Pancreas (tissue), 8 donors: ENCODE data around the gene ZNF530. TPM values are rescaled to one million over a fixed set of nuclear protein-coding genes. Genes with fewer than 3 reads are reported as not detected.

Experiments used
- polyA plus RNA-seq, 2 donors: library from polyadenylated mRNA; stranded (reverse); fragments of 200-250 nt; gene quantifications; one replicate each; pipeline ENCODE4 v1.2.3, GENCODE V29; 2013
- total RNA-seq, 6 donors: library from RNA; stranded (reverse); fragmentation: NEBNext Ultra II Directional in 4 of 6; extraction: Animal tissue kit (Norgen Biotek cat#: 25700) in 4 of 6; gene quantifications; one replicate each; pipeline versions ENCODE4 v1.2.1 to v1.2.4, GENCODE V29; 2021 to 2023
- donor health status: healthy with polysubstance abuse.
- donor health status: DM: no; HTN: no; CAD: no; lungs with moderate emphysema.
- donor health status: DM: no; HTN: no; CAD: no.
- donor health status: Bipolar disorder and iron deficiency.
- donor health status: DM: yes; HTN: yes; CAD: no.
- donor health status: DM: no; HTN: no; CAD: no.
- donor health status: DM: no; HTN: no; CAD: no.
- donor health status: DM: yes; HTN: yes; CAD: no.

ZNF530 gene
- total and polyA plus RNA-seq, 8 donors, result 0.76 to 2.3 (median 1.1) TPM

Other genes with a start within 250 kb of the ZNF530 start
- 1 to 10 TPM; 1.9 to 4.6 (median 2.5) TPM for gene ZNF304, start 248.6 kb upstream of the ZNF530 start, total RNA-seq
- 1 to 10 TPM; 1.1 to 3.3 TPM for gene ZNF304, start 248.6 kb upstream of the ZNF530 start, polyA plus RNA-seq
- gene TRAPPC2B, start 236.3 kb upstream of the ZNF530 start, total RNA-seq, result 1 to 10 TPM; 2.1 to 3.2 (median 2.5) TPM
- 10 to 100 TPM in 1 of 2 donors, 1 to 10 TPM in 1; 9.3 to 14.7 TPM for gene TRAPPC2B, start 236.3 kb upstream of the ZNF530 start, polyA plus RNA-seq
- 1 to 10 TPM in 5 of 6 donors, under 1 TPM in 1; 0.60 to 1.4 (median 1.1) TPM for gene ZNF547, start 236.3 kb upstream of the ZNF530 start, total RNA-seq
- 1 to 10 TPM; 1.3 to 4.1 TPM for gene ZNF547, start 236.3 kb upstream of the ZNF530 start, polyA plus RNA-seq
- gene ZNF548, start 210.0 kb upstream of the ZNF530 start, total RNA-seq, result 1 to 10 TPM; 3.5 to 8.7 (median 5.1) TPM
- 1 to 10 TPM; 3.7 to 5.2 TPM for gene ZNF548, start 210.0 kb upstream of the ZNF530 start, polyA plus RNA-seq
- 1 to 10 TPM; 3.7 to 6.8 (median 4.7) TPM for gene ZNF17, start 188.7 kb upstream of the ZNF530 start, total RNA-seq
- gene ZNF17, start 188.7 kb upstream of the ZNF530 start, polyA plus RNA-seq, result 1 to 10 TPM; 2.3 to 2.7 TPM
- 1 to 10 TPM; 4.2 to 7.2 (median 5.2) TPM for gene ZNF749, start 164.6 kb upstream of the ZNF530 start, total RNA-seq
- gene ZNF749, start 164.6 kb upstream of the ZNF530 start, polyA plus RNA-seq, result 1 to 10 TPM; 2.1 to 4.5 TPM
- gene VN1R1, start 142.7 kb upstream of the ZNF530 start, total RNA-seq, result under 1 TPM; 0.12 to 0.32 (median 0.27) TPM
- gene VN1R1, start 142.7 kb upstream of the ZNF530 start, polyA plus RNA-seq, result under 1 TPM; 0.11 to 0.80 TPM
- 1 to 10 TPM; 2.3 to 8.9 (median 4.1) TPM for gene ZNF772, start 122.3 kb upstream of the ZNF530 start, total RNA-seq
- gene ZNF772, start 122.3 kb upstream of the ZNF530 start, polyA plus RNA-seq, result 1 to 10 TPM; 1.3 to 2.0 TPM
- 1 to 10 TPM; 1.7 to 4.4 (median 3.0) TPM for gene ZNF419, start 112.1 kb upstream of the ZNF530 start, total RNA-seq
- gene ZNF419, start 112.1 kb upstream of the ZNF530 start, polyA plus RNA-seq, result 1 to 10 TPM; 3.5 to 7.6 TPM
- gene ZNF773, start 99.9 kb upstream of the ZNF530 start, total RNA-seq, result 1 to 10 TPM; 2.6 to 4.0 (median 3.2) TPM
- gene ZNF773, start 99.9 kb upstream of the ZNF530 start, polyA plus RNA-seq, result 1 to 10 TPM in 1 of 2 donors, under 1 TPM in 1; 0.99 to 3.6 TPM
- 1 to 10 TPM; 1.2 to 3.5 (median 1.9) TPM for gene ZNF549, start 72.5 kb upstream of the ZNF530 start, total RNA-seq
- 1 to 10 TPM; 1.5 to 2.9 TPM for gene ZNF549, start 72.5 kb upstream of the ZNF530 start, polyA plus RNA-seq
- 1 to 10 TPM; 2.1 to 6.8 (median 3.4) TPM for gene ZNF550, start 40.0 kb upstream of the ZNF530 start, total RNA-seq
- gene ZNF550, start 40.0 kb upstream of the ZNF530 start, polyA plus RNA-seq, result 1 to 10 TPM; 2.1 to 2.8 TPM
- 1 to 10 TPM; 1.3 to 2.7 (median 1.9) TPM for gene ZNF416, start 21.0 kb upstream of the ZNF530 start, total RNA-seq
- gene ZNF416, start 21.0 kb upstream of the ZNF530 start, polyA plus RNA-seq, result 1 to 10 TPM in 1 of 2 donors, under 1 TPM in 1; 0.91 to 1.9 TPM
- gene ZIK1, start 15.7 kb upstream of the ZNF530 start, total RNA-seq, result 1 to 10 TPM in 4 of 6 donors, under 1 TPM in 2; 0.63 to 2.8 (median 1.0) TPM
- 1 to 10 TPM in 1 of 2 donors, under 1 TPM in 1; 0.87 to 3.0 TPM for gene ZIK1, start 15.7 kb upstream of the ZNF530 start, polyA plus RNA-seq
- gene ZNF134, start 14.4 kb downstream of the ZNF530 start, total RNA-seq, result 1 to 10 TPM; 4.5 to 9.8 (median 5.8) TPM
- 1 to 10 TPM; 2.3 to 7.1 TPM for gene ZNF134, start 14.4 kb downstream of the ZNF530 start, polyA plus RNA-seq
- gene ZNF211, start 33.3 kb downstream of the ZNF530 start, total RNA-seq, result 1 to 10 TPM; 2.1 to 8.6 (median 4.4) TPM
- 10 to 100 TPM in 1 of 2 donors, 1 to 10 TPM in 1; 6.0 to 14.3 TPM for gene ZNF211, start 33.3 kb downstream of the ZNF530 start, polyA plus RNA-seq
- gene ZSCAN4, start 69.0 kb downstream of the ZNF530 start, total RNA-seq, result under 1 TPM in 1 of 6 donors, not detected in 5; 0.09 TPM
- under 1 TPM in 1 of 2 donors, not detected in 1; 0.05 TPM for gene ZSCAN4, start 69.0 kb downstream of the ZNF530 start, polyA plus RNA-seq
- gene ZNF551, start 82.1 kb downstream of the ZNF530 start, total RNA-seq, result 1 to 10 TPM; 2.2 to 3.2 (median 2.5) TPM
- 1 to 10 TPM; 1.1 to 1.5 TPM for gene ZNF551, start 82.1 kb downstream of the ZNF530 start, polyA plus RNA-seq
- gene ZNF154, start 109.3 kb downstream of the ZNF530 start, total RNA-seq, result 1 to 10 TPM; 1.5 to 4.6 (median 2.3) TPM
- 1 to 10 TPM; 3.1 to 3.4 TPM for gene ZNF154, start 109.3 kb downstream of the ZNF530 start, polyA plus RNA-seq
- gene ZNF671, start 127.7 kb downstream of the ZNF530 start, total RNA-seq, result 1 to 10 TPM; 1.7 to 5.8 (median 2.6) TPM
- 1 to 10 TPM; 3.5 to 8.3 TPM for gene ZNF671, start 127.7 kb downstream of the ZNF530 start, polyA plus RNA-seq
- 10 to 100 TPM in 1 of 6 donors, 1 to 10 TPM in 5; 2.9 to 10.8 (median 4.5) TPM for gene ZNF776, start 146.9 kb downstream of the ZNF530 start, total RNA-seq
- 1 to 10 TPM; 2.9 to 6.3 TPM for gene ZNF776, start 146.9 kb downstream of the ZNF530 start, polyA plus RNA-seq
- gene ZNF586, start 169.8 kb downstream of the ZNF530 start, total RNA-seq, result 10 to 100 TPM in 1 of 6 donors, 1 to 10 TPM in 5; 3.9 to 12.9 (median 5.3) TPM
- gene ZNF586, start 169.8 kb downstream of the ZNF530 start, polyA plus RNA-seq, result 1 to 10 TPM; 3.0 to 4.3 TPM
- 1 to 10 TPM; 3.4 to 5.8 (median 4.1) TPM for gene ZNF552, start 215.0 kb downstream of the ZNF530 start, total RNA-seq
- gene ZNF552, start 215.0 kb downstream of the ZNF530 start, polyA plus RNA-seq, result 1 to 10 TPM; 3.4 to 4.7 TPM
- 10 to 100 TPM in 1 of 6 donors, 1 to 10 TPM in 5; 8.0 to 10.3 (median 9.0) TPM for gene ZNF587B, start 230.4 kb downstream of the ZNF530 start, total RNA-seq
- gene ZNF587B, start 230.4 kb downstream of the ZNF530 start, polyA plus RNA-seq, result 1 to 10 TPM; 4.4 to 8.4 TPM
- gene ZNF587, start 250.0 kb downstream of the ZNF530 start, total RNA-seq, result 10 to 100 TPM; 12.2 to 29.5 (median 16.1) TPM
- gene ZNF587, start 250.0 kb downstream of the ZNF530 start, polyA plus RNA-seq, result 10 to 100 TPM in 1 of 2 donors, 1 to 10 TPM in 1; 9.3 to 28.2 TPM